Measurements from ENCODE around the gene AANAT. TPM values are rescaled to one million over a fixed set of nuclear protein-coding genes. Genes with fewer than 3 reads are reported as not detected.

AANAT gene
- total RNA-seq = not detected

DNA sequence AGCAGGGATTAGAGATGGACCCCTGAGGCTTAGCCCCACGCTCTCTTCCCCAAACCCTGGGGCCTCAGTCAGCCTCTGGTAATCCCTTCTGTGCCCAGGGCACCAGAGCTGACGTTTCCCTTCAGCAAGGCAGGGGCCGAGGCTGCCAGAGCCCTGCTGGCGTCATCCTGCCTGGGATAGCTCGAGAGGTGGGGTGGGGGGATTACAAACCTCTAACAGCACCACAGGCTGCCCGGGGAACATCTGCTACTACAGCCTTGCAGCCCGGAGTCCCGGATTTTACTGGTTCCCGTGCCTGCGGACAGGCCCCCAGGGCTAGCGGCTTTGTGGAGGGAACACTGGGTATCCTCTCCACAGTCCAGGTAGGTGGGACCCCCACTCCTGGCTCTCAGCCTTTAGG lies at the start of gene AANAT:
Gene AANAT (plus strand): TSS at position 238 of the 400 bp plus-strand sequence. CDS start 1,144 bp downstream, outside the sequence.
- no peak for DNase-seq (ENCODE audit: low spot score)

DNA sequence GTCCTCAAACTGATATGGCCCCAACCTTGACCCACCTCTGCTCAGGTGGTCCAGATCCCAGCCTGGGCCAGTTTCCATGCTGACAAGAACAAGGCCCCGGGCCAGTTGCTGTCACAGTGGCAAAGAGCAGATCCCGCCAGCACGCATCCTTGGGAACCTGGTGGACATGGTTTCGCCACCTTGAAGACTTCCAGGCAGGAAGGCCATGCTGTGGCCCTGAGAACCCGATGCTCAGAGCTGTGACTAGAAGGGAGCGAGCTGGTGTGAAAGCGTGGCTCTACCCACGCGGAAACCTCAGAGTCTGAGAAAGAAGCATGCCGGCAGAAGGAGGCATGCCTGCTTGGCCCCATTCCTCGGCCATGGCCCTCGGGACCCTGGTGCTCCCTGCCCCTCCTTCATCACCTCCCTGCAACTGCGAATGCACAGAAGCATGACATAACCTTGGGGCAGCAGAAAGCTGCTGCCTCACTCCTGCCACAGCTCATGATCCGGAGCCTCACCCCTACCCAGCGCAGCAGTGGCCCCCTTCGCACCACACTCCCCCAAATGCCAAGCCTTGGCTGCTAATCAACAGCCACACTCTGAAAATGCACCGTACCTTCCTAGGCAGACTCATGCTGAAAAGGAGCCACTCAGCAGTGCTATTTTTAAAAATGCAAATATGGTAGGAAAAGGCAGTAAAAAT lies 47.7 kb upstream of the AANAT start:
- no peak for DNase-seq (ENCODE audit: low spot score)

DNA sequence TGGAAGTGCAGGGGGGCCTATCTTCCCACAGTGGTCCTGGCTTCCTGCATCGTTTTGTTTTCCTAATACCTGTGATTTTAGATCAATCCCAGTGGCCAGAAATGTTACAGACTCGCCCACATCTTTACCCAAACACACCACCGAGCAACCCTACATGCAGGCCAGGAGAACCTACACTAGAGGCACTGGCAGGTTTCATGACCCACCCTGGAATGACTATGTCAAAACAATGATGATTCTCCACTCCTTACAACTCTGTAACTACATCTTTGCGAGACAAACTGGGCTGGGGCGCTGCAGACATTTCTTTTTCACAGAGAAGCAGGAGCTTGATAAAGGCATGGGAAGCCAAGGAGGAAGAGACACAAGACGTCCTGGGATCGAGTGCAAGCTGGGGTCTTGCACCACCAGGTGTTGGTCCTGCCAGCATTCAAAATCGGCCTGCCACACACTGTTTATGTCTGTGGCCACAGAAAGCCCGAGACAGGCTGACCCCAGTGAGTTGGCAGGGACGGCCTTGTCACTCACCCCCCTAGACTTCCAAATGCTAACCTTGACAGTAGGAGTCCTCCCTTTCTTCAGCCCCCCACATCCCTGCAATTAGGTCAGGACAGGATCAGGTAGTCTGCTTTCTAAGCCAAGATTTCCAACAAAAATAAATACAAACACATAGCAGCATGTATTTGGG lies 46.9 kb upstream of the AANAT start:
- DNase-seq (ENCODE audit: low spot score) = no peak

DNA sequence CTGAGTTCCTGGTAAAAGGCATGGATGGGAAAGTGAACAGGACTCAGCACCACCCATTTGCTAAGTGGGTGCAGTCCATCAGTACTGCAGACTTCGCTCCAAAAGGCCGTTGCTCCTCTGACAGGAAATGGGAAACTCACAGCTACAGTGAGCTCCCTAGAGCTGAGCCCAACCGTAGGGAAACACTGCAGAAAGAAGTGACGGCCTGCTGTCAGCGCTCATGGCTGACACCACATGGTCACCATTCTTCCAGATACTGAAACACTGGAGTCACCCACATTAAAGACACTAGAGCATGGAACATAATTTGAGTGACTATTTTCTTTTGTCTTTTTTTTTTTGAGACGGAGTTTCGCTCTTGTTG lies 46.4 kb upstream of the AANAT start:
- DNase-seq (ENCODE audit: low spot score) = no peak

DNA sequence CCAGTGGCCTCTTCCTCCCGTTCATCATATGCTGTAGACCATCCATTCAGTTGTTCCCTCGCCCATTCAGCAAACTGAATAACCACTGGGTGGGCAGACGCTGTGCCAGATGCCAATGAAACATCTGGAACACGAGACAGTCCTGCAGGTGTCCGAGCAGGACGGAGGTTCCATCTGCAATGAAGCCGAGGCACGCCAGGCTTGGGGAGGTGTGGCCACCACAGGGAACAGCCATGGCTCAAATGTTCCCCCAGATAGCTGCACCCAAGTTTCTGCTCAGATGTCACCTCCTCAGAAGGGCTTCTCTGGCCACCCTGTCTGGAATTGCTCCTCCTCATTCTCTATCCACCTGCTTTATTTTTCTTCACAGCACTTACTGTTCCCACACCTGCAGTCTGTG lies 45.0 kb upstream of the AANAT start:
- DNase-seq (ENCODE audit: low spot score) = no peak

DNA sequence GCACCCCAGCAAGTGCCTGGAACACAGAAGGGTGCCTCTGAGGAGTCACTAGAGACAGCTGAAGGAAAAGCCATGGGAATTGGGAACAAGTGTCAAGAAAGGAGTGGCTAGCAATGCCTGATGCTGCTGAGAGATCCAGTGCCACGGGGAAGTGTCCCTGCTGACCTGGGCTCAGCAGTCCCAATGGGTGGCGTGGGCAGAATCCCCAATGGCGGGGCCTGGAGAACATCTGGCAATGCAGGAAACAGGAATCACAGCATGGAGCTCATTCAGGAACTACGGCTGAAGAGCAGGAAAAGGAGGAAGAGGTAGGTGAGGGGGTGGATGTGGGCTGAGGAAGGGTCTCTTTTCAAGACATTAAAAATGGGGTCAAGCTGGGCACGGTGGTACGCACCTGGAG lies 44.5 kb upstream of the AANAT start:
- DNase-seq (ENCODE audit: low spot score) = no peak

DNA sequence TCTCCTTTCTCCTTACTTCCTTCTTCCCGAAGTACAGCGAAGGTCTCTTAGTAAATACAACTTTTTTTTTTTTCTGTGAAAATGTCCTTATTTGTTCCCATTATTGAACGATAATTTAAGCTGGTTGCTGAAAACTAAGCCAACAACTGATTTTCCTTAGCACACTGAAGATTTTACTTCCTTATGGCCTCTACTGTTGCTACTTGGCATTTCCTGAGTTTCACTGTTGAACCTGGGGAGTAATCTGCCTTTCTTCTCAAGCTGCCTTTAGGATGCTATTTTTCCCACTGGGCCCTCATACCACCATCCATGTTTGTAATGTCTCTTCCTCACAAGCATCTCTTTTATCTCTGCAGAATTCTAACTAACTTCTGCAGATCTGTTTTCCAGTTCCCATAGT lies 40.5 kb upstream of the AANAT start:
- DNase-seq (ENCODE audit: low spot score) = no peak

DNA sequence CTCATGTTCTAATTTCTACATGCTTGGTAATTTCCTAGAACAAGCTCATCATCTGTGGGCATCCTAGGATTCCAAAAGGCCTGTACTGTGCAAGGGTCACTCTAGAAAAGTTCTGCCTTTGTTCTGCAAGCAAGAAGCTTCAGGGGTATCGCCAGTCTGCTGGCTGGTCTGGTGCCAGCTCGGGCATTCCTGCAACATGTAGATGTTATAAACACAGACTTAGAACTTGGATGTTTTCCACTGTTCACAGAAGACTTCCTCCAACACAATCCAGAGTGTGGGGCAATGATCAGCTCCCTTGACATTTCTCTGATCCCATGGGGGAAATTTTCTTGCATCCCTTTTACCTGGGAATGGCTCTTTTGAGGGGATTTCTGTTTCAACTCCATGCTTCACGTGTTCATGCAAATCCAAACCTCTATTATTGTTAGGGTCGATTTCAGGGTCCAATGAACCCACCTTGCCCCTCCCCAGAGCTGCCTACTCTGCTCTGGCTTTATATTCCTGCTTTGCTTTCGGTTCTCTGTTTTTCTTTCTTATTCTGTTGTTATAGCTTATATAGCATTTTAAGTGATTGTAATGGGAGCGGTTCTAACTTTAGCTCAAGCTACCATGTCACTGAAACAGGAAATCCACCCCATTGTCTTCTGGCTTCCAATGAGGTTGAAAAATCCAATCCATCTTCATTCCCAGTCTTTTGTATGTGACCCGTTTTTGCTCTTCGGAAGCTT lies 39.7 kb upstream of the AANAT start:
- no peak for DNase-seq (ENCODE audit: low spot score)

DNA sequence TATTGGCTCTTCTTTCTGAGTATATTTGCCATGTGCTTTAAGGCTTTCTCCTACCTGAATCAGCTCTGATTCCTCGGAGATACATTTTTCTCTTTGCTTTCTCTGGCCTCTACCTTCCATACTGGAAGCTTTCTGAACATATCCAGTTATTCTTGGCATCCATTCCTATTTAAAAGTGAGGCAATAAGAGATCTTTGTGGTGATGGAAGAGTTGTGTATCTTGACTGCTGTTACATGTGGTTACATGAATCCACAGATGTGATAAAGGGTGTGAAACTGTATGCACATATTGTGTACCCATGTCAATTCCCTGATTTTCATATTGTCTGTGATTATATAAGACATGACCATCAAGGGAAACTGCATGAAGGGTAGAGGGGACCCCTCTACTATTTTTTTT lies 38.9 kb upstream of the AANAT start:
- DNase-seq (ENCODE audit: low spot score) = no peak

DNA sequence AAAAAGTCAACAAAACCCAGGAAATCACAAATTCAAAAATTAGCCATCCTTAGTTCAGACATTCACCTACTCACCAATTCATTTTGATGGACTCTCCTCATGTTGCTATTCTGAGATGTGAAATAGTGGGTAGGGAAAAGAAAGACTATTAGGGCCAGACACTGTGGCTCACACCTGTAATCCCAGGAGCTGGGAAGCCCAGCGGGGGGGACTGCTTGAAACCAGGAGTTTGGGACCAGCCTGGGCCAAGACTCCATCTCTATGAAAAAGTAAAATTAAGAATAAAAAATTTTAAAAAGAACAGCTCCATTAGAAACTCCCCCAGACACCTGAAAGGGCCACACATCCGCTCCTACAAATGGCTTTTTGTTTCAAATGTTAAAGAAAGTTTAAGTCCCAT lies 35.9 kb upstream of the AANAT start:
- DNase-seq (ENCODE audit: low spot score) = no peak

DNA sequence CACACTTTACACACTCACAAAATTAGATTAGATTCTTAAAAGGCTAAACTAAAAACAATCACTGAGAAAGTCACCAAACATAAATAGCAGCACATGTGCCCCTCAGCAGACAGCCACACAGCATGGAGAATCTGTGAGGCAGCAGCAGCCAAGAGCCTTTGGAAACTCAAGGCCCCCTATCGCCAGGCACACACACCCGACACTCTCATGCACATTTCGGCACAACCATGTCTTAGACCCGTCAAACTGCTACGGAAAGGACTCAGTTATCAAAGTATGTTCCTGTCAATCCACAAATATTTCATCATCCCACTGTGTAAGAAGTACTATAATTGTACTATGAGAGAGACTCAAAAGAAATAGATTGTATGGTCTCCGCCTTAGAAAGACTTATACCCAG lies 35.4 kb upstream of the AANAT start:
- DNase-seq (ENCODE audit: low spot score) = no peak

DNA sequence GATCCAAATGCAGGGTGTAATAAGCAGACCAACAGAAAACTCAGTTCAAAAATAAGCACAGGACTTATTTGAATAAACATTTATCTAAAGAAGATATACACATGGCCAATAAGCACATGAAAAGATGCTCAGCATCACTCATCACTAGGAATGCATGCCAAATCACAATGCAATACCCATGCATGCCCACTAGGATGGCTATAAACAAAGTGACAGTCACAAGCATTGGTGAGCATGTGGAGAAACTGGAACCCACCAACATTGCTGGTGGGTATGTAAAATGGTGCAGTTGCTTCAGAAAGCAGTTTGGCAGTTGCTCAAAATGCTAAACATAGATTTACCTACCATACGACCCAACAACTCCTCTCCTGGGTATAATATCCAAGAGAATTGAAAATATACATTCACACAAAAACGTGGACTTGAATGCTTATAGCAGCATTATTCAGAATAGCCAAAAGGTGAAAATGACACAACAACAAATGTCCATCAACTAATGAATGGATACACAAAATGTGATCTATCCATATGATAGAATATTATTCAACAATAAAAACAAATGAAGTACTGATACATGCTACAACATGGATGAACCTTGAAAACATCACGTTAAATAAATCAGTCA lies 34.6 kb upstream of the AANAT start:
- DNase-seq (ENCODE audit: low spot score) = no peak

DNA sequence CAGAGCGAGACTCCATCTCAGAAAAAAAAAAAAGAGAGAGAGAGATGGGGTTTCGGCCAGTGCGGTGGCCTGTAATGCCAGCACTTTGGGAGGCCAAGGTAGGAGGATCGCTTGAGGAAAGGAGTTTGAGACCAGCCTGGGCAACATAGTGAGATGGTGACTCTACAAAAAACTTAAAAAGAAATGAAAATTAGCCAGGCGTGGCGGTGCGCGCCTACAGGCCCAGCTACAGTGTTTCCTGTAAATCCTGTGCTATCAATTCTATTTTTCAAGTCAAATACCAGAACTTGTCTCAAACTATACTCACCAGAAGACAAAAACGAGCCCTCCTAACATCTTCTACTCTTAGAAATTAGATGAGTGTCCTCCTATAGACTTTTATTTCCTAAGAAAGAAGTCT lies 33.7 kb upstream of the AANAT start:
- DNase-seq (ENCODE audit: low spot score) = no peak

DNA sequence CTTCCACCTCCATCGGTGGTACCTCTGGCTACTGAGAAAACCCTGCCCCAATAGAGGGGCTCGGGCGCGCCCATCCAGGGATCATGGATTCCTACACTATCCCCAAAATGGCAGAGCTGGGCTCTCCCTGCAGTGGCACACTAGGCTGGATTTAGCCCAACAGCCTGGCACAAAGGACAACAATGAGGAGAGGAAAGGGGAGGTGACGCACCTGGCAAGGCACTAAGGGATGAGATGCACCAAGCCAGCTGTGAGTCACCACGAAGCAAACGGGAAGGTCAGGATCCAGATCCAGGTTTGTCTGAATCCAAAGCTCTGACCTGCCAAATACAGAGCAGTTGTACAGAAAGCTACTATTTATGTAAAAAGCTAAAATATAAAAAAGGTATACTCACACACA lies 32.5 kb upstream of the AANAT start:
- no peak for DNase-seq (ENCODE audit: low spot score)

DNA sequence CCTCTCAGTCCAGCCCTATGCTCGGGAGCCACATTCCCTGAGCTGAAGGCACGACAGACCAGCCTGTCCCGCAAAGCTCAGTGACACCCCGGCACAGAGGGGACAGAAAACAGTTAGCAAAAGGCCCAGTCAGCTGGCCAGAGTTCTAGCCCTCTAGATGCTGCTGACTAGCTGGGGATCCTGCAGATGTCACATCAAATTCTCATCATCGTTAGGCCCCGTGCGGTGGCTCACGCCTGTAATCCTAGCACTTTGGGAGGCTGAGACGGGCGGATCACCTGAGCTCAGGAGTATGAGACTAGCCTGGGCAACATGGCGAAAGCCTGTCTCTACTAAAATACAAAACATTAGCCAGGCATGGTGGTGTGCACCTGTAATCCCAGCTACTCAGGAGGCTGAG lies 31.7 kb upstream of the AANAT start:
- DNase-seq (ENCODE audit: low spot score) = no peak

DNA sequence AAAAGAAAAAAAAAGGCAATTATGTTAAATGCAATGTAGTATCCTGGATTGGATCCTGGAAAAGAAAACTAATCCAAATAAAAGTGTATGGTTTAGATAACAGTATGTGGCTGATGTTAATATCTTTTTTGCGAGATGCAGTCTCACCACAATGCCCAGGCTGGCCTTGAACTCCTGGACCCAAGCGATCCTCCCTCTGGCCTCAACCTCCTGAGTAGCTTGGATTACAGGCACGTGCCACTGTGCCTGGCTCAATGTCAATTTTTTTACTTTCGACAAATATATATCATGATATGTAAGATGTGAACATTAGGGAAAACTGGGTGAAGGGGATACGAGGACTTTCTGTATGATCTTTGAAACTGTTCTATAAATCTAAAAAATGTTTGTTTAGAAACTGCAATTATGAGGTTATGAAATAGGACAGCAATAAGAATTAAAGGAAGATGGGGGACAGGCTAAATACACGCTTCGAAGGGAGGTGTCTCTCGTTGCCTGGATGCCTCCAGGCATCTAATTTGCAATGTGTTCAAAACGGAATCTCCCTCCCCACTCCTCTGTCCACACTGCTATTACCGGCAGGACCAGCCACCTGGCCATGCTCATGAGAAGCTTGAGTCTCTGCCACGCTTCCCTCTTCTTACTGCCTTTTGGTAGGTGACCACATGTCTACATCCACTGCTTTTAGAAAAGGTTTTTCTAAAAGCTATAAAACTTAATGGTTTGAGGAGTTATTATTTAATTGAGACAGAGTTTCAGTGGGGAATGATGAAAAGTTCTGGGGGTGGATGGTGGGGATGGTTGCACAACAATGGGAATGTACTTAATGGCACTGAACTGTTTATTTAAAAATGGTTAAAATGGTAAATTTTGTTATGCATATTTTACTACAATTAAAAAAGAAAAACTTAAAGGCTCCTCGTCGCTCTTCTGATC lies 29.7 kb upstream of the AANAT start:
- DNase-seq (ENCODE audit: low spot score) = no peak

DNA sequence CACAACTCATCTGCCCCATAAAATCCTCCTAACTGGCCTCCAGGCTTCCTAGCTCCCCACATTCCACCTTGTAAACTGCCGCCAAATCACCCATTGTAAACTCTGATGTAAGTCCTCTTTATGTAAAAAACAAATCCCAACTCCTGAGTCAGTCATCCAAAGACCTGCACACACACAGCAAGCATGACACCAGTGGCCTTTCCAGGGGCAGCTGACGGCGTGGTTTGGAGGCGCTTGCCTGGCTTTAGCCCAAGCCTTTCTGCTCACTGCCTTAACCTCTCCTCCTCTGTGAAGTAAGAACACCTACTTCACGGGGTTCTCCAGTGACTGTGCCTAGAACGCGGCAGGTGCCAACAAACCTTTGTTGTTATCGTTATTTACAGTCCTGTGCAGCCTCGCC lies 28.5 kb upstream of the AANAT start:
- no peak for DNase-seq (ENCODE audit: low spot score)

DNA sequence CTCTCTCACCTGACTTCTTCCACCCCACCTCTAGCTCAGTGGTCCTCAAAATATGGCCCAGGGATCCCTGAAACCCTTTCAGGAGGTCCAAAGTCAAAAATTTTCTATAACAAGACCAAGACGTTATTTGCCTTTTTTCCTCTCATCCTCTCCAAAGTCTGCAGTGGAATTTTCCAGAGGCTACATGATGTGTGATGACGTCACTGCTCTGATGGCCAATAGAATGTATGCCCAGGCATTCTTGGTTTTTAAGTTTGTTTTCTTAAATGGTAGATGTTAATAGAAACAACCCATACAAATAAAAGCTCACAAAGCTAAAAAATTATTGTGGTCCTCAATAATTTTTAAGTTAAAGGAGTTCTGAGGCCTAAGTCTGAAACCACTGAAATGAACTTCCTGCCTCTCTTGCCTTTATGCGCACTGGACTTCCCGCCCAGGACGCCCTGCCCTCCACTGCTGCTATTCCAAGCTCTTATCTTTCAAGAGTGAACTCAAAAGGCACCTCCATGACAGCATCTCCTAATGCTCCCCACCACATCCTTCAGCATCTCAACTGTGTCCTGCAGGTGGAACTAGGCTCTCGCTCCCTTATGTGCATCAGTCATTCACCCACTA lies 28.0 kb upstream of the AANAT start:
- DNase-seq (ENCODE audit: low spot score) = no peak

DNA sequence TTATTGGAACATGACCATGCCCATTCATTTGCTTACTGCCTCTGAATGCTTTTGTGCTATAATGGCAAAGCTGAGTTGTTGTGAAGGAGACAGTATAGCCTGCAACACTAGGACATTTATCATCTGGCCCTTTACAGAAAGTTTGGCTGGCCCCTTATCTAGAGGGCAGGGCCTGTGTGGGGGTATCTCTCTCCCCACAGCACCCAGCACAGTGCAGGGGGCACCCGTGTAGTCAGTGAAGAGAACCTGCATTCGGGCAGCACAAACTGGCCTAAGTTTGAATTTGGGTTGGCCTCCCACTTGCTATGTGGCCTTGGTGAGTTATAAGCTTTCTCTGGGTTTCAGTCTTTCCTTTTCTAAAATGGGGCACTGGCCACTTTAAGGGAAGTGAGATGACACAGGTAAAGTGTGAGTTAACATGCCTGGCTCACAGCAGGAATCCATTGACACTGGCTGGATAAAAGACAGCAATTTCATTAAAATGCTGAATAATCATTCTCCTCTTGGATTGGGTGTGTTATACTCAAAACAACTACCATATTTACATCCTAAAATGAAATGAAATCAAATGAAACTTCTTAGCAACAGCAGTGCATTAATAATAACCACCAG lies 26.5 kb upstream of the AANAT start:
- no peak for DNase-seq (ENCODE audit: low spot score)

DNA sequence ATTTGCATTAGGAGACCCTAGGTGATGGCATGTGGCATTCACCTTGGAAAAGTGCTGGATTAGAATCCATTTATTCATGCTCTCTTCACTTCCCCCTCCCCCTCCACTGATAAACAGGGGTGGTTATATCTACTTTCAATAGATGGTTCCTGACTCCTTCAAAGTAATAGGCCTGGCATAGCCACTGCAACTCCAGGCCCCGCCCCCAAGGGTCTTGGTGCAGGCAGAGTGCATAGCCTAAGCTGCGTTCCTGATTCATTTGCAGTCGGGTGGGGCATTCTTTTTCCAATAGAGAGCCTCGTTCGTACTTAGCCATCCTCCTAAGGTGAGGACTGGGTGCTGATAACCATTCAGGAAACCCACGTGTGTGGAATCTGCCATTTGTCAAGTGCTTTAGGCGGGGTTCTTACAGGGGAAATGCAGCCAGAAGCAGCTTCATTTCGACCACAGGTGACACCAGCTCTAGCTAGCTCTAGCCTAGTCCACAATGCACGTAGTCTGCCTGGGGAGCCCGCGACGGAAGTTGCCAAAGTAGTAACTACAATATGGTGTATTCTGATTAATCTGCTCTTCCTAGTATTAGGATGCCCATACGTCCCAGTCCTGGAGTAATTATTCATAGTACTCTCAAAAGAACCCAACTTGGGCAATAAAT lies 25.6 kb upstream of the AANAT start:
- no peak for DNase-seq (ENCODE audit: low spot score)
